Caco-2 (cell line): Measurements from ENCODE around the gene EML4. TPM values are rescaled to one million over a fixed set of nuclear protein-coding genes. Genes with fewer than 3 reads are reported as not detected.

Source experiments
- BruUV-seq: library from RNA; stranded (reverse); fragments of 400-500 nt; replicated peaks from 2 replicates; lab custom pipeline; 2021; lab: Mats Ljungman, UMichigan
- CTCF ChIA-PET: fragments of 300-600 bp; sonication (Branson Sonifier 250); formaldehyde crosslinking; loops from one replicate; lab custom pipeline; 2022; ENCODE audit warnings: antibody characterized with exemption; lab: Charles Lee
- POLR2A ChIA-PET: fragments of 300-600 bp; sonication (Branson Sonifier 250); formaldehyde crosslinking; loops from one replicate; lab custom pipeline; 2022; ENCODE audit warnings: antibody characterized with exemption; lab: Charles Lee
- DNase-seq, 2 experiments: peaks; one replicate each; pipeline versions ENCODE4 v3.0.0 to v3.0.0-alpha.2; 2020 to 2022
- H3K27me3 ChIP-seq: replicated peaks from 2 replicates; pipeline ENCODE4 v1.6.0; 2011; ENCODE audit warnings: low read length; ENCODE audit not compliant: control insufficient read depth, insufficient read depth
- H3K36me3 ChIP-seq: 2 replicates; pipeline ENCODE4 v1.5.1; 2011; ENCODE audit warnings: low read length; ENCODE audit not compliant: control insufficient read depth, insufficient read depth
- H3K4me1 ChIP-seq: fragments of 250-450 bp; sonication (Bioruptor Pico); 2 replicates; pipeline ENCODE4 v1.5.1; 2020; ENCODE audit warnings: mild to moderate bottlenecking
- H3K4me3 ChIP-seq: 2 replicates; pipeline ENCODE4 v1.5.1; 2011; ENCODE audit warnings: low read depth, mild to moderate bottlenecking, control low read depth, low read length
- H3K9me3 ChIP-seq: fragments of 250-450 bp; sonication (Bioruptor Pico); 2 replicates; pipeline ENCODE4 v1.5.1; 2020; ENCODE audit warnings: mild to moderate bottlenecking, moderate library complexity
- H3K27ac Mint-ChIP-seq: one replicate; pipeline ENCODE4 v1.8.0; 2022; ENCODE audit warnings: mixed read lengths; ENCODE audit not compliant: unreplicated experiment
- H3K27me3 Mint-ChIP-seq: one replicate; pipeline ENCODE4 v1.8.0; 2022; ENCODE audit warnings: mixed read lengths; ENCODE audit not compliant: insufficient read depth, unreplicated experiment
- H3K36me3 Mint-ChIP-seq: one replicate; pipeline ENCODE4 v1.8.0; 2022; ENCODE audit warnings: mild to moderate bottlenecking, mixed read lengths; ENCODE audit not compliant: insufficient read depth, unreplicated experiment
- H3K4me1 Mint-ChIP-seq: one replicate; pipeline ENCODE4 v1.8.0; 2022; ENCODE audit warnings: low read depth, mixed read lengths; ENCODE audit not compliant: unreplicated experiment
- H3K4me3 Mint-ChIP-seq: one replicate; pipeline ENCODE4 v1.8.0; 2022; ENCODE audit warnings: mild to moderate bottlenecking, moderate library complexity, mixed read lengths; ENCODE audit not compliant: unreplicated experiment
- H3K9me3 Mint-ChIP-seq: one replicate; pipeline ENCODE4 v1.8.0; 2022; ENCODE audit warnings: mixed read lengths; ENCODE audit not compliant: unreplicated experiment
- intact Hi-C: fragments of 100-400 bp; cut with micrococcal nuclease; formaldehyde crosslinking; loops from one replicate; pipeline ENCODE4 v1.10.0; 2022; ENCODE audit not compliant: unreplicated experiment
- total RNA-seq: library from RNA; stranded (reverse); gene quantifications from 2 replicates; pipeline ENCODE4 v1.2.3, GENCODE V29; 2022
- TF ChIP-seq, protein P1 (sequence below), 2 experiments: fragments of 200-600 bp in 1 of 2; IDR thresholded peaks; 1 replicate in 1 of 2; 2 replicates in 1 of 2; pipeline versions ENCODE4 v1.5.1 to v1.8.0; 2011 to 2022; ENCODE audit warnings: antibody characterized with exemption in 1 of 2, control low read depth in 1 of 2, inconsistent platforms in 1 of 2, low read depth in 1 of 2, low read length in 1 of 2, mild to moderate bottlenecking in 1 of 2, moderate library complexity in 1 of 2; ENCODE audit not compliant: insufficient read depth in 1 of 2, severe bottlenecking in 1 of 2, unreplicated experiment in 1 of 2

Gene EML4
- total RNA-seq, 1 experiment from 2014 or later: 125 TPM

GRCh38 chr2:42321452-42322064, 152.4 kb downstream of the EML4 start:
- H3K27ac Mint-ChIP-seq: no peak overlapping the region
- Histone ChIP-seq H3K4me3 (no peak overlapping the region), H3K9me3 (no peaks in the 10 kb centered on the region), H3K27me3 (no peaks in the 10 kb centered on the region), H3K36me3 (no peaks in the 10 kb centered on the region; the same call in 1 of the 2 replicates), H3K4me1 (no peaks in the 10 kb centered on the region)
- intact Hi-C loops: no loop called here
- CTCF ChIA-PET: no interaction called here
- H3K36me3 Mint-ChIP-seq: peaks cover 87% of the 10 kb centered on the region
- H3K4me1 Mint-ChIP-seq: no peaks in the 10 kb centered on the region
- TF ChIP-seq, protein P1, sequence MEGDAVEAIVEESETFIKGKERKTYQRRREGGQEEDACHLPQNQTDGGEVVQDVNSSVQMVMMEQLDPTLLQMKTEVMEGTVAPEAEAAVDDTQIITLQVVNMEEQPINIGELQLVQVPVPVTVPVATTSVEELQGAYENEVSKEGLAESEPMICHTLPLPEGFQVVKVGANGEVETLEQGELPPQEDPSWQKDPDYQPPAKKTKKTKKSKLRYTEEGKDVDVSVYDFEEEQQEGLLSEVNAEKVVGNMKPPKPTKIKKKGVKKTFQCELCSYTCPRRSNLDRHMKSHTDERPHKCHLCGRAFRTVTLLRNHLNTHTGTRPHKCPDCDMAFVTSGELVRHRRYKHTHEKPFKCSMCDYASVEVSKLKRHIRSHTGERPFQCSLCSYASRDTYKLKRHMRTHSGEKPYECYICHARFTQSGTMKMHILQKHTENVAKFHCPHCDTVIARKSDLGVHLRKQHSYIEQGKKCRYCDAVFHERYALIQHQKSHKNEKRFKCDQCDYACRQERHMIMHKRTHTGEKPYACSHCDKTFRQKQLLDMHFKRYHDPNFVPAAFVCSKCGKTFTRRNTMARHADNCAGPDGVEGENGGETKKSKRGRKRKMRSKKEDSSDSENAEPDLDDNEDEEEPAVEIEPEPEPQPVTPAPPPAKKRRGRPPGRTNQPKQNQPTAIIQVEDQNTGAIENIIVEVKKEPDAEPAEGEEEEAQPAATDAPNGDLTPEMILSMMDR (IDR thresholded peaks at IDR 0.05; ENCODE audit: insufficient read depth in 1 of 2, low read depth in 1 of 2, low read length in 1 of 2, severe bottlenecking in 1 of 2, unreplicated experiment in 1 of 2): no peak
- H3K4me3 Mint-ChIP-seq: no peak overlapping the region
- BruUV-seq: no TSS peak
- DNase-seq: no peak
- H3K27me3 Mint-ChIP-seq: no peaks in the 10 kb centered on the region
- no peaks in the 10 kb centered on the region for H3K9me3 Mint-ChIP-seq
- POLR2A ChIA-PET: no interaction called here

DNA sequence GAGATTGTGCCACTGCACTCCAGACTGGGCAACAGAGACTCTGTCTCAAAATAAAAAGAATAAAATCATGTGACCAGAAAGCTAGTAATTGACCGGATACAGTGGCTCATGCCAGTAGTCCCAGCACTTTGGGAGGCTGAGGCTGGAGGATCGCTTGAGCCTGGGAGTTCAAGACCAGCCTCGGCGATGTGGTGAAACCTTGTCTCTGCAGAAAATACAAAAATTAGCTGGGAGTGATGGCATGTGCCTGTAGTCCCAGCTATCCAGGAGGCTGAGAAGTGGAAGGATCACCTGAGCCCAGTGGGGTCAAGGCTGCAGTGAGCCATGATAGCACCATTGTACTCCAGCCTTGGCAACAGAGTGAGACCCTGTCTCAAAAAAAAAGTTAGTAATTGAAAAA, 155.1 kb downstream of the EML4 start:
- H3K27me3 ChIP-seq: no peaks in the 10 kb centered on the region
- H3K27me3 Mint-ChIP-seq: no peaks in the 10 kb centered on the region
- H3K4me3 Mint-ChIP-seq: no peak overlapping the region
- no peaks in the 10 kb centered on the region for H3K9me3 Mint-ChIP-seq
- POLR2A ChIA-PET: no interaction called here
- no peak overlapping the region for H3K4me3 ChIP-seq
- H3K4me1 Mint-ChIP-seq: no peaks in the 10 kb centered on the region
- BruUV-seq: no TSS peak
- H3K36me3 Mint-ChIP-seq: peaks cover 81% of the 10 kb centered on the region
- no peak for DNase-seq
- CTCF ChIA-PET: no interaction called here
- no peaks in the 10 kb centered on the region for H3K4me1 ChIP-seq
- TF ChIP-seq, protein P1 (IDR thresholded peaks at IDR 0.05; ENCODE audit: insufficient read depth in 1 of 2, low read depth in 1 of 2, low read length in 1 of 2, severe bottlenecking in 1 of 2, unreplicated experiment in 1 of 2): no peak
- no peaks in the 10 kb centered on the region; the same call in 1 of the 2 replicates for H3K36me3 ChIP-seq
- peak overlapping the region; percentile 59 for H3K27ac Mint-ChIP-seq
- intact Hi-C loops: no loop called here
- no peaks in the 10 kb centered on the region for H3K9me3 ChIP-seq

DNA sequence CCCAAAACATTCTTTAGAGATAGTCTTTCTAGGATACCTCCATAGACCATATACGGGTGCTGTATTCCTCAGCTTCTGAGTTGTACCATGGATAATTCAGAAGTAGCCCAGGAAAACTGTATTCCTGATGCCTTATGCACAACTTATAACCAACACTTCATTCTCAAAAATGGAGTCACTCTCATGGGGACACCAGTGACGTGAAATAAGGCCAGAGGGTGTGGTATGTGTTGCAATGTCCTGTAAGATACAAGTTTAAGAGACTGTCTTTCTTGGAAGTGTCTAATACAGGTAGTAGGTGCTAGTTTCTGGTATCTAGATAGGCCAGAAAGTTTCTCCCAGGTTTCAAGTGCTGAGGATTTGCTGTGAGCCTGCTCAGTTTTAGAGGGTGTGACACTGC, 155.8 kb downstream of the EML4 start:
- Mint-ChIP-seq H3K4me1 (no peaks in the 10 kb centered on the region), H3K36me3 (peaks cover 86% of the 10 kb centered on the region), H3K9me3 (no peaks in the 10 kb centered on the region), H3K27ac (no peak overlapping the region), H3K4me3 (no peak overlapping the region), H3K27me3 (no peaks in the 10 kb centered on the region)
- TF ChIP-seq, protein P1 (IDR thresholded peaks at IDR 0.05; ENCODE audit: insufficient read depth in 1 of 2, low read depth in 1 of 2, low read length in 1 of 2, severe bottlenecking in 1 of 2, unreplicated experiment in 1 of 2): no peak
- intact Hi-C loops: loop anchor here (5.0 kb wide), 1 partner anchor 128 kb away; no protein-coding TSS in a partner anchor
- Histone ChIP-seq H3K36me3 (peaks cover 1% of the 10 kb centered on the region), H3K4me1 (no peaks in the 10 kb centered on the region), H3K27me3 (no peaks in the 10 kb centered on the region), H3K4me3 (no peak overlapping the region), H3K9me3 (no peaks in the 10 kb centered on the region)
- BruUV-seq: no TSS peak
- CTCF ChIA-PET: no interaction called here
- DNase-seq: no peak
- POLR2A ChIA-PET: no interaction called here
